GM21737 (cell line): ENCODE measurements around the gene MARCO.
"Not testable (repeated sequence)": the region's sequence is repeated elsewhere in the genome, so short reads cannot be mapped to it uniquely, and the experiment has no call there.

Source experiments
- ATAC-seq: cut with Tn5 transposase; IDR thresholded peaks from one replicate; pipeline ENCODE4 v1.9.1; 2021; ENCODE audit warnings: mild to moderate bottlenecking, moderate library complexity; ENCODE audit not compliant: unreplicated experiment

The MARCO gene

DNA sequence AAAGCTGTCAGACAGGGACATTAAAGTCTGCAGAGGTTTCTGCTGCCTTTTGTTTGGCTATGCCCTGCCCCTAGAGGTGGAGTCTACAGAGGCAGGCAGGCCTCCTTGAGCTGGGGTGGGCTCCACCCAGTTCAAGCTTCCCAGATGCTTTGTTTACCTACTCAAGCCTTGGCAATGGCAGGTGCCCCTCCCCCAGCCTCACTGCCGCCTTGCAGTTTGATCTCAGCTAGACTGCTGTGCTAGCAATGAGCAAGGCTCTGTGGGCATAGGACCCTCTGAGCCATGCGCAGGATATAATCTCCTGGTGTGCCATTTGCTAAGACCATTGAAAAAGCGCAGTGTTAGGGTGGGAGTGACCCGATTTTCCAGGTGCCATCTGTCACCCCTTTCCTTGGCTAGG, 61.9 kb downstream of the MARCO start:
- not testable (repeated sequence) for ATAC-seq

DNA sequence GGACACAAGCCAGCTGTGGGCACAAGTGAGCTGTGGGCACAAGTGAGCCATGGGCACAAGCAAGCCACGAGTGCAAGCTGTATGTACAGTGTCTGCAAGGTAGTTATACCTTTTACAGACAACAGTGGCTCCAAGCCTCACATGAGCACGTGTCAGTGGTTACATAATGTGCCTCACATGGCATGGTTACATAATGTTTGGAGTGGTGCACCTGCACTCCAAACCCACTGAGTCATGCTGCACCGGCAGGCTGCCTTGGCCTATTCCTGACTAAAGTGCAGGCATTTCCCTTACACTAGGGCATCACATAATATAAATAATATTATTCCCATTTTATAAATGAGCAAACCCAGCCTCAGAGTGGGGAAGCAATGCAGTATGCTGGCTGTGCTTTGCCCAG, 62.6 kb downstream of the MARCO start:
- no peak for ATAC-seq

- ATAC-seq: no peak
Observed at GRCh38 chr2:119005051-119005450, 63.1 kb downstream of the MARCO start.

- ATAC-seq: no peak
Observed at GRCh38 chr2:119005555-119005954, 63.6 kb downstream of the MARCO start.

- ATAC-seq: no peak
Observed at GRCh38 chr2:119006441-119006840, 64.4 kb downstream of the MARCO start.

GRCh38 chr2:119008108-119008507, 66.1 kb downstream of the MARCO start:
- ATAC-seq: no peak

- no peak for ATAC-seq
Observed at GRCh38 chr2:119009110-119009509, 67.1 kb downstream of the MARCO start.

DNA sequence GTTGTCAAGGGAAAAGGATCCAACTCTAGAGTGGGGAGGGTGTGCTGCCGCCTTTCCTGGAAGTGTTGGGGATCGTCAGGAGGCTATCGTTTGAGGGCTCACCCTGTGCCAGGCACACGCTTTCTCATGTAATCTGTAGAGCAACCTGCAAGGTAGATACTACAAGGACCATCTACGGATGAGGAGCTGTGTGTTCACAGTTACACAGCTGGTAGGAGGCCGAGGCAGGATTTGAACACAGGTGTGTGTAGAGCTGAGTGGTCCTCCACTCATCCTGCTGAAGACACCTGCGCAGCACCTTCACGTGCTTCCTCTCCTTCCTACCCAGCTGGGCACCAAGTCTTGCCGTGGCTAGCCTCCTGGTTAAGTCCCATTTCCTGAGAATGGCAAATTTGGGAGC, 68.3 kb downstream of the MARCO start:
- ATAC-seq: no peak

DNA sequence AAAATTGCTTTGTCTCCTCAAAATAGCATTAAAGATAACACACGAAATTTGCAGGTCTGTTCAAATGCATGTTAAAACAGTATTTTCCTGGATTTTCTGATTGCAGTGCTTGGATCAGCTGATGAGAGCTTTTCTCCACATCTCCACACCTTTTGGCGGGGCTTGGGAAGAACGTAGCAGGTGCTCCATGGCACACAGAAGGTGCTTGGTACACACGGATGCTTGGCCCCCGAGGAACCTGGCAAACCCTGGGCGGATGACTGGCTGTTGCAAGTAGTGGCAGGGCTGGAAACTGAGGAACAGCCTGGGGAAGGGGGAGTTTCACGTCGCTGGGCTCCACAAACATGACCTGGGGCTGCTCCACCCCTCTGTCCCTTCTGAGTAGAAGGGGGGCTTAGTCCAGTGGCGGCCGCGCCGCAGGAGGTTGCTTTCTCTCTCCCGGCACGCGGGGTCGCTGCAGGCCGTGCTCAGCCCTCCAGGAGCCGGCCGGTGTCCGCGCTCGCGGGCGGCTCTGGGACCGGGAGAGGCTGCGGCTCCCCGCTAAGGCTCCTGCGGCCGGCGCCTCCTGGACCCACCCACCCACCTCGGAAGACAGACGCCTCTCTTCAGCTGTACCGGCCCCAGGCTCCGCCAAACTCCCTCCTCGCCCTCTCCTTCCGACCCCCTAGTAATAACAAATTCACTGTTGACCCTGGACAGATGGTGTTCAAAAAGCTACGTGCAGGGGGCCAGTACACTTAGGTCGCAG, 69.3 kb downstream of the MARCO start:
- no peak for ATAC-seq

DNA sequence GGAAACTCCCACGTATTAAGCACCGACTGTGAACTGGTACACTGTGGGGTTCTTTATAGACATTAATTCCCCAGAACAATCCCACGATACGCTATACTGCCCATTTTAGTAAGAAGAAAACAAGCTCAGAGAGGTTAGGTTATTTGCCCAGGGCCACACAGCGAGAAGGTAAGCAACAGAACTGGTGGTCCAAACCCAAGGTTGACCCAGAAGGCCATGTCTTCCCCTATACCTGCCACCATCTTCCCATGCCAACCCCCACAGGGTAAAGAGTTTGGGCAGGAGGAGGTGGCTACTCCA, 69.9 kb downstream of the MARCO start:
- no peak for ATAC-seq

GRCh38 chr2:119012345-119013301, 70.6 kb downstream of the MARCO start:
- no peak for ATAC-seq

GRCh38 chr2:119013671-119014070, 71.7 kb downstream of the MARCO start:
- no peak for ATAC-seq

DNA sequence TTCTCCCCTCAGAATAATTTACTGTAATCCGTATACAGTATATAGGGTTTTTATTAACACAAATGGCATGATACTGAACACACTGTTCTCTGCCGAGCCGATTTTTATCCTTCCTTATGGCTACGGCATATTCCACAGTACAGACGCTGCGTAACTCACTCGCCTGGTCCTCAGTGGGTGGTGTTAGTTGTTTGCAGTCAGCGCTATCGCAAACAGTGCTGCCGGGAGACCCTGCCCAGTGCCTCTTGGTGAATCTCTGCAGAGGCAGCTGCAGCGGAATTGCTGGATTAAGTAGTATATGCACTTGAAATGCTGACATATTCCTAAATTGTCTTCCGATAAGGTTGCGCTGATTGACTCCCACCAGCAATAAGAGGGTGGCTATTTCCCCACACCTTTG, 73.9 kb downstream of the MARCO start:
- no peak for ATAC-seq

DNA sequence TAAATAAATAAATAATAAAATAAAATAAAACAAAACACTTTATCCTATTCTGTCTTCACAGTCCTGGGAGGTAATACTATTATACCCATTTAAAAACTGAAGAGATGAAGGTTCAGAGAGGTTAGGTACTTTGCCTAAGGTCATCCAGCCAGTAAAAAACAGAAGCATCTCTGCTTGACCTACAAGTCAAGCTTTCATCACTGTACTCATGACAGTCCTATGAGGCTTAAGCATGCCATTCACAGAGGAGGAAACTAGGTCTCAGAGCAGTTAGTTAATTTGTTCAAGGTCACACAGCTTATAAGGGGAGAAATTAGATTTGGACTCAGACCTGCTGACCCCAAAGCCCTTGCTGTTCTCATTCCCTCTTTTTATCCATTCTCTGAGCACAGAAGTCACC, 77.5 kb downstream of the MARCO start:
- no peak for ATAC-seq

DNA sequence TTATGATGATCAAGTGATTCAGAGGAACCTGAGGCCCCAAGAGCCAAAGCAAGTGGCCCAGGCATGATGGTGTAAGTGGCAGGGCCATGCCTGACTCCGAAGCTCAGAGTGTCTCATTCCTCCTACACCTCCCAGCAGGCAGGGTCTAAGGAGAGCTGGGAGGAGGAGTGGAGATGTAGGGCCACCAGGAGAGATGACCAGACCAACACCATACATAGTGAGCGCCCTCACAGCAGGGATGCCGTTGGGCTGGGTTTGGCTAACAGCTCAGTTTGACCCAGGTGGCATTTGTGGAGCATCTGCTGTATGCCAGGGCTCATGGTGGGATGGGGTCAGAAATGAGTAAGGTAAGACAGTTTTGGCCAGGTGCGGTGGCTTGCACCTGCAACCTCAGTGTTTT, 80.7 kb downstream of the MARCO start:
- ATAC-seq: no peak

GRCh38 chr2:119023534-119023933, 81.5 kb downstream of the MARCO start:
- ATAC-seq: no peak

- ATAC-seq: no peak
Observed at GRCh38 chr2:119024152-119024551, 82.2 kb downstream of the MARCO start.

DNA sequence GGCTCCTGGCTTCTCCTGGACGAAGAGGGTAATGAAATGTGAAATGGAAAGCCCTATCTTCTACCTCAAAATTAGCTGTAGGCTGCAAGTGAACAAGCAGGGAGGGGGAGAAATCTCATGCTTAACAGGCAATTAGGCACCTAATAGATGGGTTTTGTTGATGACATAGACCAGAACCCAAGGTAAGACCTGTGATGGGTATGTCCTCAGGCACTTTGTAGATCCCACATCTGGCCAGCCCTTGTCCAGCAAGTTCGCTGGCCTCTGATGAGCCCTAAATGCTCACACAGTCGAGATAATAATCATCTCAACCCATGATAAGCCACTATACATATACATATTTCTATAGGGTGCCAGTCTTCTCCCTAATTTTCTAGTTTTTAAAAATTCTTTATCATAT, 82.6 kb downstream of the MARCO start:
- no peak for ATAC-seq

DNA sequence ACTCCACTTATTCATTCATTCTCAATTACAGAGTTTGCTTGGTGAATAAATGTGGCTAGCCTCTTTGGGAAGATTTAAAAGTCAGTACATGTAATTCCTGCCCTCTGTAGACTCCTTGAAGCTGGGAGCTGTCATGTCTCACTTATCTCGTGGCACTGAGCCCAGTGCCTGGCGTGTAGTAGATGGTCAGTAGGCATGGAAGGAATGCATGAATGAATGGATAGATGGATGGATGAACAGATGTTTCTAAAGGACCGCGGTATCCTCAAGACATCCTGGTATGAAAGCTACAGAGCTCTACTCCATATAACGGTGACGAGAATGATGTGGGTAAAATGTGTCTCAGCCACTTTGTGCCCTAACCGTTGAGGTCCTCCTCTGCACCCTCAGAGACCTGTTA, 83.0 kb downstream of the MARCO start:
- no peak for ATAC-seq

GRCh38 chr2:119025762-119026351, 83.9 kb downstream of the MARCO start:
- ATAC-seq: no peak

GRCh38 chr2:119026890-119027289, 84.9 kb downstream of the MARCO start:
- no peak for ATAC-seq
